ENCODE measurements around the gene TMBIM6. TPM values are rescaled to one million over a fixed set of nuclear protein-coding genes. Genes with fewer than 3 reads are reported as not detected.

TMBIM6 gene
- polyA plus RNA-seq, 1 of the 3 experiments (the other 2 are of a cell fraction), result 290 TPM

GRCh38 chr12:49703647-49704137 lies 37.7 kb upstream of the TMBIM6 start:
- H3K36me3 ChIP-seq (replicated peaks in 1 of 2; ENCODE audit: control insufficient read depth in 1 of 2, insufficient read depth in 2 of 2, low read length in 1 of 2), result no peaks in the 10 kb centered on the region
- TF ChIP-seq USF1 (IDR thresholded peaks at IDR 0.05; ENCODE audit: borderline replicate concordance, low read depth), result no peak
- peak; percentile 20; the same call in 1 of the 2 replicates for TF ChIP-seq FOSL2 (IDR thresholded peaks at IDR 0.05; ENCODE audit: borderline replicate concordance, low read depth)
- peak; percentile 49 for TF ChIP-seq TCF12 (IDR thresholded peaks at IDR 0.05)
- TF ChIP-seq YY1 (IDR thresholded peaks at IDR 0.05; ENCODE audit: low read depth), result 0 out of 2 replicates have a peak, but pooled peaks have one; percentile 23
- no peak for TF ChIP-seq SMC3 (IDR thresholded peaks at IDR 0.05; ENCODE audit: low read depth, low read length)
- peak; percentile 19; the same call in 1 of the 2 replicates for TF ChIP-seq JUND (IDR thresholded peaks at IDR 0.05)
- 0 out of 2 replicates have a peak, but pooled peaks have one; percentile 19 for TF ChIP-seq MAX (IDR thresholded peaks at IDR 0.05; ENCODE audit: low read depth)
- H3K9me3 ChIP-seq, result no peaks in the 10 kb centered on the region
- H3K9me2 ChIP-seq, result no peaks in the 10 kb centered on the region
- H3K27ac ChIP-seq (ENCODE audit: low read depth in 2 of 2, low read length in 1 of 2), result peak overlapping the region in 1 of 2 experiments; percentile 88; a peak in 2 of 4 replicates
- DNase-seq, result no peak
- H2AFZ ChIP-seq (ENCODE audit: low read depth), result no peak overlapping the region
- peak overlapping the region; percentile 74 for H3K4me2 ChIP-seq
- CTCF ChIA-PET, result interaction anchor here (0.9 to 22.7 kb wide), 6 partner anchors 9 to 59 kb away, joined by 3 to 590 read pairs (median 6); no protein-coding TSS in a partner anchor
- peaks cover 81% of the 10 kb centered on the region for H3K79me2 ChIP-seq (ENCODE audit: insufficient read depth)
- H3K27me3 ChIP-seq (ENCODE audit: insufficient read depth), result no peaks in the 10 kb centered on the region
- H3K4me3 ChIP-seq (ENCODE audit: low read depth in 2 of 2, low read length in 1 of 2), result peak overlapping the region in 1 of 2 experiments; percentile 13; a peak in 1 of 4 replicates
- H3F3A ChIP-seq (replicated peaks; ENCODE audit: insufficient read depth), result peaks cover 40% of the 10 kb centered on the region
- H3K4me1 ChIP-seq (ENCODE audit: control insufficient read depth in 1 of 2, insufficient read depth in 2 of 2, low read depth in 1 of 2, low read length in 1 of 2), result peaks cover 31 to 41% of the 10 kb centered on the region in 2 experiments; a peak in 3 of 4 replicates
- WGBS (ENCODE audit: low lambda C conversion rate), result 13% methylated on average over 3 of the region's 3 CpGs
- H3K9ac ChIP-seq, result peak overlapping the region; percentile 11; the same call in 1 of the 2 replicates
- POLR2A ChIA-PET, result interaction anchor here (1.0 kb wide), 1 partner anchor 30 kb away, joined by 4 read pairs; no protein-coding TSS in a partner anchor
- peaks cover 29% of the 10 kb centered on the region for H4K20me1 ChIP-seq (ENCODE audit: insufficient read depth)

GRCh38 chr12:49705479-49706134 lies 35.8 kb upstream of the TMBIM6 start:
- no peaks in the 10 kb centered on the region for H3K36me3 ChIP-seq (replicated peaks in 1 of 2; ENCODE audit: control insufficient read depth in 1 of 2, insufficient read depth in 2 of 2, low read length in 1 of 2)
- WGBS (ENCODE audit: low lambda C conversion rate), result 22% methylated on average over 7 of the region's 10 CpGs
- H3K9me2 ChIP-seq, result no peaks in the 10 kb centered on the region
- peaks cover 28% of the 10 kb centered on the region for H3F3A ChIP-seq (replicated peaks; ENCODE audit: insufficient read depth)
- H3K79me2 ChIP-seq (ENCODE audit: insufficient read depth), result peaks cover 64% of the 10 kb centered on the region
- H3K27me3 ChIP-seq (ENCODE audit: insufficient read depth), result no peaks in the 10 kb centered on the region
- CTCF ChIA-PET, result interaction anchor here (0.5 to 22.7 kb wide), 12 partner anchors 9 to 613 kb away, joined by 3 to 590 read pairs (median 6); partner anchors contain the start of gene TMBIM6
- peak overlapping the region; percentile 79 to 88 for H3K27ac ChIP-seq (ENCODE audit: low read depth in 2 of 2, low read length in 1 of 2)
- H3K9ac ChIP-seq, result peak overlapping the region; percentile 92
- H3K4me2 ChIP-seq, result peak overlapping the region; percentile 90
- POLR2A ChIA-PET, result interaction anchor here (0.6 to 2.7 kb wide), 6 partner anchors 9 to 61 kb away, joined by 3 to 20 read pairs (median 6); partner anchors contain the start of gene TMBIM6
- no peak for TF ChIP-seq RXRA (IDR thresholded peaks at IDR 0.05; ENCODE audit: borderline replicate concordance, low read depth)
- TF ChIP-seq TCF12 (IDR thresholded peaks at IDR 0.05), result peak; percentile 32; the same call in 1 of the 2 replicates
- 0 out of 2 replicates have a peak, but pooled peaks have one; percentile 12 for TF ChIP-seq POLR2AphosphoS5 (IDR thresholded peaks at IDR 0.05; ENCODE audit: low read depth, low read length)
- peak; percentile 55; the same call in 1 of the 2 replicates for TF ChIP-seq FOSL2 (IDR thresholded peaks at IDR 0.05; ENCODE audit: borderline replicate concordance, low read depth)
- peak; percentile 11; the same call in 1 of the 2 replicates for TF ChIP-seq MAX (IDR thresholded peaks at IDR 0.05; ENCODE audit: low read depth)
- TF ChIP-seq CTCF (IDR thresholded peaks at IDR 0.05), result no peak
- TF ChIP-seq NFIC (IDR thresholded peaks at IDR 0.05; ENCODE audit: borderline replicate concordance), result peak; percentile 57
- no peak for TF ChIP-seq TEAD4 (IDR thresholded peaks at IDR 0.05; ENCODE audit: borderline replicate concordance, insufficient read depth)
- 0 out of 2 replicates have a peak, but pooled peaks have one; percentile 23 for TF ChIP-seq SIN3A (IDR thresholded peaks at IDR 0.05; ENCODE audit: borderline replicate concordance, low read depth, low read length)
- H4K20me1 ChIP-seq (ENCODE audit: insufficient read depth), result peaks cover 18% of the 10 kb centered on the region
- peak; percentile 20 for DNase-seq
- H3K4me3 ChIP-seq (ENCODE audit: low read depth in 2 of 2, low read length in 1 of 2), result peak overlapping the region; percentile 83 to 96
- peaks cover 25 to 29% of the 10 kb centered on the region in 2 experiments; a peak in 3 of 4 replicates for H3K4me1 ChIP-seq (ENCODE audit: control insufficient read depth in 1 of 2, insufficient read depth in 2 of 2, low read depth in 1 of 2, low read length in 1 of 2)
- H3K9me3 ChIP-seq, result no peaks in the 10 kb centered on the region
- peak overlapping the region; percentile 68 for H2AFZ ChIP-seq (ENCODE audit: low read depth)

Data from SK-N-SH (cell line).